Right cardiac atrium (tissue), 5 donors: ENCODE results near the gene CPD. TPM values are rescaled to one million over a fixed set of nuclear protein-coding genes. Genes with fewer than 3 reads are reported as not detected.

Experiments used
- ATAC-seq, 2 donors: fragments of 200-7000 bp; cut with Tn5 transposase; one replicate each; pipeline versions ENCODE4 v1.8.0 to v1.9.1; 2020; ENCODE audit warnings: moderate library complexity in 2 of 2, mild to moderate bottlenecking in 1 of 2
- DNase-seq, 3 donors: peaks; one replicate each; pipeline ENCODE4 v3.0.0-alpha.2; 2020
- H3K27ac ChIP-seq: one replicate; pipeline ENCODE4 v1.5.1; 2013; ENCODE audit warnings: mild to moderate bottlenecking, low read length, control low read depth, moderate library complexity
- H3K27me3 ChIP-seq: one replicate; pipeline ENCODE4 v1.6.1; 2013; ENCODE audit not compliant: control insufficient read depth, insufficient read depth
- H3K4me1 ChIP-seq: one replicate; pipeline ENCODE4 v1.6.1; 2013; ENCODE audit warnings: low read length; ENCODE audit not compliant: control insufficient read depth, insufficient read depth
- H3K4me3 ChIP-seq: one replicate; pipeline ENCODE4 v1.5.1; 2013; ENCODE audit warnings: low read length, control low read depth
- H3K9me3 ChIP-seq: one replicate; pipeline ENCODE4 v1.6.1; 2013; ENCODE audit warnings: low read length; ENCODE audit not compliant: control insufficient read depth
- WGBS: extraction: QIAGEN DNeasy Blood & Tissue Kit; methylation state at CpG from one replicate; pipeline ENCODE4 v1.1.7; 2013; 5-methylcytosine and 5-hydroxymethylcytosine counted together
- intact Hi-C, 4 donors: fragments of 100-400 bp; cut with DNase I; formaldehyde crosslinking; loops; one replicate each; pipeline versions ENCODE4 v1.11.0 to v1.14.0; 2022 to 2023
- long read RNA-seq, 4 donors: library from polyadenylated mRNA; unstranded; transcript quantifications; one replicate each; pipeline ENCODE4 v2.0.0, GENCODE V29; 2020 to 2021
- polyA plus RNA-seq: library from polyadenylated mRNA; stranded (reverse); fragments of 200-250 nt; gene quantifications from one replicate; pipeline ENCODE4 v1.2.3, GENCODE V29; 2013
- total RNA-seq, 4 donors: library from RNA; stranded (reverse); fragmentation: NEBNext Ultra II Directional; extraction: Animal tissue kit (Norgen Biotek cat#: 25700); gene quantifications; one replicate each; pipeline ENCODE4 v1.2.1, GENCODE V29; 2021
- donor health status: healthy with polysubstance abuse.
- donor health status: DM: no; HTN: yes; CAD: no.
- donor health status: DM: no; HTN: no; CAD: no.
- donor health status: DM: no; HTN: yes; CAD: no; lungs with severe emphysema.
- donor health status: DM: yes; HTN: yes; CAD: no.

CPD gene
- total RNA-seq (10 to 100 TPM; 21.8 to 37.1 (median 32.4) TPM), polyA plus RNA-seq (6.5 TPM)
- long read RNA-seq, donor 1, full-length matches to known transcripts = 11 of 24 reads
- long read RNA-seq, donor 1, partial matches to known transcripts = 8 of 24 reads
- long read RNA-seq, donor 1, other reads (novel, unspliced or antisense) = 5 of 24 reads
- long read RNA-seq, donor 2, full-length matches to known transcripts = 5 of 8 reads
- long read RNA-seq, donor 2, partial matches to known transcripts = 3 of 8 reads
- long read RNA-seq, donor 2, other reads (novel, unspliced or antisense) = 0 of 8 reads
- long read RNA-seq, donor 3, full-length matches to known transcripts = 32 of 56 reads
- long read RNA-seq, donor 3, partial matches to known transcripts = 13 of 56 reads
- long read RNA-seq, donor 3, other reads (novel, unspliced or antisense) = 11 of 56 reads
- long read RNA-seq, donor 4, full-length matches to known transcripts = 17 of 21 reads
- long read RNA-seq, donor 4, partial matches to known transcripts = 3 of 21 reads
- long read RNA-seq, donor 4, other reads (novel, unspliced or antisense) = 1 of 21 reads

DNA sequence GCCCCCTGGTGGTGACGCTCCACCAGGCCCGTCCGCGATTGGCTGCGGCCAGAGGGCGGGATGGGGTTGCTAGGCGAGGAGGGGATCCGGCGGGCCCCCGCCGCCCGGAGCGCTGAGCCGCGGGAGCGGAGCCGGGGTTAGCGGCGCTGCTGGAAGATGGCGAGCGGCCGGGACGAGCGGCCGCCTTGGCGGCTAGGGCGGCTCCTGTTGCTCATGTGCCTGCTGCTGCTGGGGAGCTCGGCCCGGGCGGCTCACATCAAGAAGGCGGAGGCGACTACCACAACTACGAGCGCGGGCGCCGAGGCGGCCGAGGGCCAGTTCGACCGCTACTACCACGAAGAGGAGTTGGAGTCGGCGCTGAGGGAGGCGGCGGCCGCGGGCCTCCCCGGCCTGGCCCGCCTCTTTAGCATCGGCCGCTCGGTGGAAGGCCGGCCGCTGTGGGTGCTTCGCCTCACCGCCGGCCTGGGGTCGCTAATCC, at the start of gene CPD:
Gene CPD, plus strand, starts transcription at position 103 of the 478 bp plus-strand sequence. Its CDS starts 54 bp downstream, at position 157.
- intact Hi-C loops = loop anchor here in 1 of 4 donors (5.0 kb wide), 1 partner anchor 37 kb away; no protein-coding TSS in a partner anchor
- DNase-seq = peak; percentile 97 to 99 (median 99)
- Histone ChIP-seq H3K27me3 (no peaks in the 10 kb centered on the region), H3K27ac (peak within 1 kb of the TSS; percentile 59), H3K9me3 (no peaks in the 10 kb centered on the region), H3K4me1 (peaks cover 2% of the 10 kb centered on the region), H3K4me3 (peak within 1 kb of the TSS; percentile 77)
- under 1% methylated on average over 59 of the region's 59 CpGs for WGBS
- ATAC-seq = peak; percentile 99

DNA sequence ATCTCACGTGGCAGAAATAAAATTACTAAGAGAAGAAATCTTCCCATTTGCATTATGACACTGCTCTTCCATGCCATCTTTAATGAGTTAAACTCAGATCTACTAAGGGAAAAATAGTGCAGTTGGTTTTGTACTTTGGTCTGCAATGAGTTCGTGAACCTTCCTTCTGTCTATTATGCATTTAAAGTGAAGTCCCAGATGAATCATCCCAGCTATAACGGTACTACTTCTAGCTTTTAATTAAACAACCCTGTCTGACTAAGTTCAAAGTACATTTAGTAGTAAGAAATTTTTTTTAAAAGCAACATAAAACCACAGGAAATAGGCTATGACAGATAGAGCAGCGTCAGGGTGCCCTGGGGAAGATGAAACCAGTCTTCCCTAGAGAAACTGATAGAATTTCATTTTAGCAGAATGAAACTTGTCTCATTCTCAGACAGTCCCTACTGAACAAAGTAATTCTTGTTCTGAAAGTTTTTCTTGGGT, 46.6 kb upstream of the CPD start:
- no peaks in the 10 kb centered on the region for H3K9me3 ChIP-seq
- intact Hi-C loops = loop anchor here in 1 of 4 donors (10.0 kb wide), 1 partner anchor 227 kb away; no protein-coding TSS in a partner anchor
- no peak overlapping the region for H3K4me3 ChIP-seq
- no peaks in the 10 kb centered on the region for H3K4me1 ChIP-seq
- DNase-seq (no peak), ATAC-seq (no peak)
- no peak overlapping the region for H3K27ac ChIP-seq
- no peaks in the 10 kb centered on the region for H3K27me3 ChIP-seq
- WGBS = 50% methylated on average over 4 of the region's 4 CpGs

DNA sequence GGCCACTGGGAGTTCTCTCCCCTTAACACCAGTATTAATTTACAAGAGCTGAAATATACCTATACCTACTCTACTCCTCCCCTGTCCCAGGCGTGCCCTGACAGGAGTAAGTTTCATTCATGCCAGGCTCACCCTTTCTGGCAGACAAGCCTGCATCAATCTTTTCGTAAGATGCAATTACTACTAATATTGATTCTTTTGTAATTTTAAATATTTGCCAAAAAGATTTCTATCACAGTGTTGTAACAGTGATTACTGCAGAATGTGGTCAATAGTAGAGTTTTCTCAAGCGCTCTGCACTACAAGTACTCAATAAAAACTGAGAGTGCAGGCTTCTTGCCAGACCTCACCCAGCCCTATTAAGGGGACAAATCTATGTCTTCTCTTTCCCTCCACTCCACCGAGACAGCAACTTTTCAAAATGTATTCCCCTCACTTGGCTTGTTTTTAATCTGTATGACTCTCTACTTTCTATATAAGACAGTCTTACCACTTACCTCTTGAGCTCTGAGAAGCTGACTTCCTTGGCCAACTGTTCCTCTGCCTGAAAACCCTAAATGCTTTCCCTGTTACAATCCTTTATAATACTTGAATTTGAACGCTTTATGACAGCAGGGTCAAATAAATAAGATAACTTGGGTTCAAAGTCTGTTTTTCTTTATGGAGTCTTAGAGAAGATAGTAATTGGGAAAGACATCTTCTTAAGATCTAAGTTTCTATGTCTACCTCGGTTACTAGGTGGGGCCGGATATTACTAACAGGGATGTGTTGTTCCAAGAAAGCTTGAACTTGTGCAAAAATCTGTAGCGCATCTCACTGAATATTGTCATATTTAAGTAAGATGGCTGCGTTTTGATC, 45.0 kb upstream of the CPD start, which contains the start of gene TMIGD1:
Gene TMIGD1, minus strand, starts transcription at position 555 of the 858 bp plus-strand sequence. CDS start 1,924 bp downstream, outside the sequence.
- DNase-seq (no peak), ATAC-seq (no peak)
- intact Hi-C loops = loop anchor here in 1 of 4 donors (10.0 kb wide), 1 partner anchor 229 kb away; no protein-coding TSS in a partner anchor
- H3K27ac ChIP-seq = no peak within 1 kb of the TSS
- no peak within 1 kb of the TSS for H3K4me3 ChIP-seq
- H3K9me3 ChIP-seq = no peaks in the 10 kb centered on the region
- H3K27me3 ChIP-seq = no peaks in the 10 kb centered on the region
- H3K4me1 ChIP-seq = no peaks in the 10 kb centered on the region
- WGBS = 94% methylated on average over 9 of the region's 9 CpGs

DNA sequence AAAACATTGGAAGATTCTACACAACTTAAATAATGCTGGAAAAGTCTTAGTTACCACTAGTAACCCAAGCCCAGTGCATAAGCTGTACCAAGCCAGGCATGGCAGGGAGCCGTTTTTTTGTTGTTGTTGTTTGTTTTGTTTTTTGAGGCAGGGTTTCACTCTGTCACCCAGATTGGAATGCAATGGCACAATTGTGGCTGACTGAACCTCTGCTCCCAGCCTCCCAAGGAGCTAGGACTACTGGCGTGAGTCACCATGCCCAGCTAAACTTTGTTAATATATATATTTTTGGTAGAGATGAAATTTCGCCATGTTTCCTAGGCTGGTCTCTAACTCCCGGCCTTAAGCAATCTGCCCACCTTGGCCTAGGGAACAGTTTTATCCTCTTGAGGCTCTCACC, 44.3 kb upstream of the CPD start:
- no peaks in the 10 kb centered on the region for H3K4me1 ChIP-seq
- no peak for ATAC-seq
- intact Hi-C loops = loop anchor here in 1 of 4 donors (10.0 kb wide), 1 partner anchor 230 kb away; no protein-coding TSS in a partner anchor
- no peak overlapping the region for H3K27ac ChIP-seq
- H3K9me3 ChIP-seq = no peaks in the 10 kb centered on the region
- DNase-seq = no peak
- H3K4me3 ChIP-seq = no peak overlapping the region
- 91% methylated on average over 4 of the region's 4 CpGs for WGBS
- H3K27me3 ChIP-seq = no peaks in the 10 kb centered on the region

DNA sequence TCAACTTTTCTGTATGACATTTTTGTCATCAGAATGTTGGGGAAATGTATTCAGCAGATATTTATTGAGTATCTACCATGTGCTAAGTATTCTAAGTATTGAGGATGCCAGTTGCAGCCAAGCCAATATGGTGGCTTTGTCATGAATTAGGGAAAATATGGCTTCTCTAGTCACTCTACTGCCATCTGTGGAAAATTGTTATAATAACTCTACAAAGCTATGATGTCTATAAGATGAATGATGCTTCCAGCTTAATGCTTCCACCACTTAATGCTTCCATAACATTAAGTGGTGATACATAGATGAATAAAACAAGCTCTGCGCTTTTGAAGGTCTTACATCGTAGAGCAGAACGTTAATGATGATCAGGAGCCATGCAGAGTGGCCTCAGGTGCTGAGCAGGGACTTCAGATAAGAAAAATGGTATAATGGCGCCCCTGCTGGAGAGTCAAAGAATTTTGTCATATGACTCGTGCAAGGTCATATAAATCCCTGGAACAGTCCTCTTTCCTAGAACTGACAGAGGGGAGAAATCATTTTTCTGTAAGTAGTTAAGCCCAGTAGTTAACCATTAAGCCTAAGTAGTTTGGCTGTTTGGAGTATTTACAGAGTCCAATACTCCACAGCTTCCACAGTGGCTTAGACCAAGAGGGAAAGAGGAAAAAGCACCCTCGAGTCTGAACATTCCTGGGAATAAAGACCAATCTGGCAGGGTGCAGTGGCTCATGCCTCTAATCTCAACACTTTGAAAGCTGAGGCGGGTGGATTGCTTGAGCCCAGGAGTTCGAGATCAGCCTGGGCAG, 42.2 kb upstream of the CPD start:
- no peak for ATAC-seq
- intact Hi-C loops = loop anchor here in 1 of 4 donors (10.0 kb wide), 1 partner anchor 232 kb away; no protein-coding TSS in a partner anchor

DNA sequence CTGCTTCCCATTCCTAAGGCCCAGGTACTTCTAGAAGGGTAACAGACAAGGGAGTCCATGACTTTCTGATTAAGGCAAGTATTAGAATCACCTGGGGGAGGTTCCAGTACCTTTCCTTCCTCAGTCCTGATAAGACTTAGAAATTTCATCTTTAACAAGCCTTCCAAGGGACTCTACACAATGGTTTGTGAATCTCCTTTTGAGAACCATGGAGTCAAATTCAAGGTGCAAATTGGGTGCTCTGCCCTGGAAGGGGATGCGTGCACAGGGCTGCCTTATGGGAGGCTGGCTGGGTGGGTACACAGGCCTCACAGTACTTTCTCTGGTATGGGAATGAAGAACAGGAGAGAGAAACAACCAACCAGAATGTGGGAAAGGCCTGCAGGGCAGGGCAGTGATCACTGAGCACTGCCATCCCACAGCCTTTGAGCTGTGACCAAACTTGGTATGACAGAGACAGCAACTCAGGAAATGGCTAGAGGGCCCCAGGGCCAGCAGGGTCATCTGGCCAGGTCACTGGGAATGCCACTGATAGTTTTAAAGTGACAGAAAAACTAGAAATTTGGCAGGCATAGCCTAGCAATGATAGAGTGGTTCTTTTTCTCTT, 41.2 kb upstream of the CPD start:
- no peak for ATAC-seq
- Histone ChIP-seq H3K9me3 (no peaks in the 10 kb centered on the region), H3K4me3 (no peak overlapping the region), H3K27me3 (no peaks in the 10 kb centered on the region), H3K27ac (no peak overlapping the region), H3K4me1 (no peaks in the 10 kb centered on the region)
- DNase-seq = no peak
- intact Hi-C loops = loop anchor here in 1 of 4 donors (10.0 kb wide), 1 partner anchor 233 kb away; no protein-coding TSS in a partner anchor
- 98% methylated on average over 1 of the region's 1 CpG for WGBS

More for the DNA sequence above, 42.2 kb upstream of the CPD start:
- no peak for DNase-seq
- 56% methylated on average over 8 of the region's 8 CpGs for whole genome bisulfite sequencing
- no peaks in the 10 kb centered on the region for H3K4me1 ChIP-seq
- H3K27ac ChIP-seq = no peak overlapping the region
- H3K4me3 ChIP-seq = no peak overlapping the region
- no peaks in the 10 kb centered on the region for H3K27me3 ChIP-seq
- no peaks in the 10 kb centered on the region for H3K9me3 ChIP-seq

DNA sequence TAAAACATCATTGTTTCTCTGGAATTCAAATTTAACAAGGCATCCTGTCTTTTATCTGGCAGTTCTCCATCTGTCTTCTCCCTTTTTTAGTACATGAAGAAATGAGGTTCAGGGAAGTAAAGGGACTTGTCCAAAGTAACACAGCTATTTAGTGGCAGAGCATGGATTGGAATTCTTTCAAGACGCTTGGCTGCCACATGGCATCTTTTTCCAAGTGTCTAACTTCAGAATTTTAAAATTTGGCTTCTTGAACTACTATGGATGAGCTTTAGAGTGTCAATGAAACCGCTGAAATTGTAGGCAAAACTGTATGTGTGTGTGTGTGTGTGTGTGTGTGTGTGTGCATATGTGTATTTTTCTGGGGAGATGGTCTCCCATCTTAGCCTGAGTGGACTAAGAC, 39.6 kb upstream of the CPD start:
- intact Hi-C loops = loop anchor here in 1 of 4 donors (10.0 kb wide), 1 partner anchor 234 kb away; no protein-coding TSS in a partner anchor
- Histone ChIP-seq H3K4me3 (no peak overlapping the region), H3K27ac (no peak overlapping the region), H3K27me3 (no peaks in the 10 kb centered on the region), H3K4me1 (peaks cover under 1% of the 10 kb centered on the region), H3K9me3 (no peaks in the 10 kb centered on the region)
- WGBS = 85% methylated on average over 2 of the region's 2 CpGs
- no peak for DNase-seq
- ATAC-seq = no peak

DNA sequence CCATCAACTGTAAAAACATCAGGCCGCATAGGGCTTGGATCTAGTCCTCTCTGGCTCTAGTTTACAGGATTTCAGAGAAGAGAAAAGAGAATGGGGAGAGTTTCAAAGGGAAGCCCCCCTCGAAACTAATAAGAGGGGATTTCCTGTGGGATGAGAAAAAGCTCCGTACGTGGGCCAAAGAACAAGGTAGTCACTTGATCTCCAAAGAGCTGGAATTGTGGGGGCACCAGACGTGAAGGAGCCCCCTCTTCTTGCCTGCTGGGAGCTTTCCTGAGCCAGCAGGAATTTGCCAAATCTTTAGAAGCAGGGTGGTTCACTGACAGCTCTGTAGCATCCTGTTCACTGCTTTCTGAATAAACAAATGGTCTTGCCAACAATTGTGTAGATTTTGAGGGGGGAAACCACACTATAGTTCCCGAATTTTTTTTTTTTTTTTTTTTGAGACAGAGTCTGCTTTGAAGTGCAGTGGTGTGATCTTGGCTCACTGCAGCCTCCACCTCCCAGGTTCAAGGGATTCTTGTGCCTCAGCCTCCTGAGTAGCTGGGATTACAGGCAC, 37.8 kb upstream of the CPD start:
- peak; percentile 50 to 74 for ATAC-seq
- Histone ChIP-seq H3K4me1 (peaks cover 11% of the 10 kb centered on the region), H3K27ac (peak overlapping the region; percentile 87), H3K27me3 (no peaks in the 10 kb centered on the region), H3K4me3 (no peak overlapping the region), H3K9me3 (no peaks in the 10 kb centered on the region)
- intact Hi-C loops = loop anchor here in 1 of 4 donors (5.0 kb wide), 1 partner anchor 36 kb away; the partner anchor contains the start of gene CPD
- WGBS = 34% methylated on average over 6 of the region's 6 CpGs
- DNase-seq = no peak

DNA sequence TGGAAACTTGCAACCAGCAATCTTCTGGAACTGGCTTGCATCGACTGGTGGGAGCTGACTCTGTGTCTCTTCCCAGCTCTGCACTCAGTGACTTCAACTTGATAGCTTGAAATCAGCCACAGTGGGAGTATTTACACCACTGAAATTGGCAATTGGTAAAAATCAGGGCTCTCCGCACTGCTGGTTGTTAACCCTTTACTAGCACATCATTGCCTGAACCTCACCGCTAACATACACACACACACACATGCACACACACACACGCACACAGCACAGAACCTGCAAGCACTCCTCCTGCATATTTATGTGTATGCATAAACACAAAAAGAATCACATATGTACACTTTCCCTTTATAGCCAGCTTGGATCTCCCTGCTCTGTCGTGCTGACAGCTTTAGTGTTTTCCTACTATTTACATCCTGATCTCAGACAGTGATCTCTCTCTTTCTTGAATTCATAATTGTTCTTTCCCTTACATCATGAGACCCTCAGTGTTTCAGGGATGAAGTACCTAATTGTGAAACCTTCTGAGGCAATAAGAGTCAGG, 37.0 kb upstream of the CPD start:
- intact Hi-C loops = loop anchor here in 1 of 4 donors (5.0 kb wide), 1 partner anchor 36 kb away; the partner anchor contains the start of gene CPD
- Histone ChIP-seq H3K27ac (no peak overlapping the region), H3K4me3 (no peak overlapping the region), H3K4me1 (peaks cover 12% of the 10 kb centered on the region), H3K27me3 (no peaks in the 10 kb centered on the region), H3K9me3 (no peaks in the 10 kb centered on the region)
- ATAC-seq (no peak), DNase-seq (no peak)
- 81% methylated on average over 5 of the region's 5 CpGs for WGBS
